Jurkat, Clone E6-1 (cell line): ENCODE results near the gene ECE1.

Experiments
- DNase-seq: peaks from one replicate; pipeline ENCODE4 v3.0.0-alpha.2; 2011; ENCODE audit warnings: low read depth, low spot score
- H3K4me3 ChIP-seq: 2 replicates; pipeline ENCODE4 v1.5.1; 2011; ENCODE audit warnings: mild to moderate bottlenecking, low read length, control low read depth, moderate library complexity

ECE1 gene

DNA sequence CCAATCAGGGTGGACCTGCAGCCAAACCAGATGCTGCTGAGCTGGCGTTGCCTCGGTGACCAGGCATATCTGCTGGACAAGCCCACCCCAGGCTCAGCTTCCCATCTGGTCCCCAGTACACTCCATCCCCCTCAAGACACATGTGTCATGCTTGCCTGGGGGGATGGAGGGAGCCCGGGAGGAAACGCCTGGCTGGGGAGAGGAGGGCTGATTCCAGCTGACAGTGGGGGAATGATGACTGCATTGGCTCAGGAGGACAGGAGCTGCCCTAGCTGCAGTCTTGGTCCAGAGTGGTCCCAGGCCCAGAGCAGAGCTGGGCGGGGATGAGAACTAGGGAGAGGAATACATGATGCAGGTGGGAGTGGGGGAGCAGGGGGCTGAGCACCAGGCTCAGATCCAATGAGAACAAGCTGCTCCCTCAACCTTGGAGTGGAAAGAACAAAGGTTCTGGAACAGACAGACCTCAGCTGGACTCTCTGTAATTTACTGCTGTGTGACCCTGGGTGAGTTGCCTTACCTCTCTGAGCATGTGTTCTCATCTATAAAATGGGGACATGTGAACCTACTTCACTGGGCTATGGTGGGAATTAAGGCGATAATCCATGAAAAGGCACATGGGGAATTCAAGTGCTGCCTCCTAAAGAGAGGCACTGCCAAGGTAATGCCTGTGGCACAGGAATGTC lies 23.1 kb upstream of the ECE1 start:
- DNase-seq = no peak
- no peak overlapping the region for H3K4me3 ChIP-seq

DNA sequence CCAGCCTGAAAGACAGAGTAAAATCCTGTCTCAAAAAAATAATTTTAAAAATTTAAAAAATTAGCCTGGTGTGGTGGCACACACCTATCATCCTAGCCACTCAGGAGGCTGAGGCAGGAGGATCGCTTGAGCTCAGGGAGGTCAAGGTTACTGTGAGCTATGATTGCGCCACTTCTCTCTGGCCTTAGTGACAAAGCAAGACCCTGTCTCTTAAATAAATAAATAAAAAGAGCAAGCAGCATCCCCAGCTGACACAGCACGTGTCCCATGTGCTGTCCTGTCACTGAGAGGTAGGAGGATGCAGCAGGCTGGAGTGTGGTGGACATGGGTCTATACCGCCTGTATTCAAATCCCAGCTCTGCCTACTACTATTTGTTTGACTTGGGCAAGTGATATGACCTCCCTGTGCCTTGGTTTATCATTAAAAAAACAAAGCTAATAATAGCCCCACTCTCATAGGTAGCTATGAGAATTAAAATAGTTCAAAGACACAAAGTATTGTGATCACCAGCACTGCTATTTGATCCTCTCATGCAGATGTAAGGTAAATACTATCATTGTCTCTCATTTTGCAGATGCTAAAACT lies 22.2 kb upstream of the ECE1 start:
- no peak overlapping the region for H3K4me3 ChIP-seq
- no peak for DNase-seq

DNA sequence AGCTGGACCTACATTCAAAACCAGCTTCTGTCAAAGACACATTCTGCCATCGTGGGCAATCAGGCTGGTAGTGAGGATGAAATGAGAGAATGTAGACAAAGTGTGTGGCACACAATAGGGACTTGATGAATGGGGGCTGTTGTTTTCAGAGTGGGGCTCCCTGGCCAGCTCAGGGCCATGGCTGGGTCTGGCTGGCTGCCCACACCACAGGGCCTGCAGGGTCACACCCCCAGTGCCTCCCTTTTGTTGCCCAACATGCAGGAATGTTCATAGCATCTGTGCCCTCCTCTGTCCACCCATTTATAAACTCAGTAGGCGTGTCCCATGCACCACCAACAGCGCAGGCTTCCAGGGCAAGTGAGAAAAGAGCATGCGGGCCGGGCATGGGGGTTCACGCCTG lies 20.8 kb upstream of the ECE1 start:
- DNase-seq = no peak
- no peak overlapping the region for H3K4me3 ChIP-seq

DNA sequence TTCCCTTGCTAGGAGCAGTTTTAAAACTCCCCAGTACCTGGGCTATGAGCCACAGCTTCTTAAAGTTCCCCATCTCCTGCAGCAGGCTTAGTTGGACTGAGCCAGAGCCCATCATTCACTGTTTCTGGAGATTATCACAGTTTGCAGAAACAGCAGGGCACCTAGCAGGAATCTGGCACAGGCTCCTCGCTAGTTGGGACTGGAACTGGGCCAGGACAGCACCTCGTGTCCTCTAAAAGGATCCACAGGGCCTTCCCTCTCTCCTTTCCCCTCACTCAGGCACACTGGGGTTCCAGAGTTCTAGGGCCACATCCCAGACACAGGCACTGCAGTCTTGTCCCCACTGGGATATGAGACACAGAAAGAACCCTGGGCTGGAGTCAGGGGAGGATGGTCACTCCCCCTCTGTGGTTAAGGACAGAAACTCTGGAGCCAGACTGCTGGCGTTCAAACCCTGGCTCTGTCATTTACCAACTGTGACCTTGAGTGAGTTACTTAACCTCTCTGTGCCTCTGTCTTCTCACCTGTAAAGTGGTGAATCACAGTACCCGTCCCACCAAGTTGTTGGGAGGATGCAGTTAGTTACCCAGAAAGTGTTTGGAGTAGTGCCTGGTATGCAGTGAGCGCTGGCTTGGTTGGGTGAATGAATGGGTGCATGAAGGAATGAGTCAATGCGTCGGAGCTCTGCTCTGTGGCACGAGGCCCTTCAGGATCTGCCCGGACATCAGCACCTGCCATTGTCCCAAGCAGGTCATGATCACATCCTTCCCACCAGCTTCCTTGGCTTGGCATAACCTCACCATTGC lies 18.8 kb upstream of the ECE1 start:
- no peak overlapping the region for H3K4me3 ChIP-seq
- DNase-seq = no peak

DNA sequence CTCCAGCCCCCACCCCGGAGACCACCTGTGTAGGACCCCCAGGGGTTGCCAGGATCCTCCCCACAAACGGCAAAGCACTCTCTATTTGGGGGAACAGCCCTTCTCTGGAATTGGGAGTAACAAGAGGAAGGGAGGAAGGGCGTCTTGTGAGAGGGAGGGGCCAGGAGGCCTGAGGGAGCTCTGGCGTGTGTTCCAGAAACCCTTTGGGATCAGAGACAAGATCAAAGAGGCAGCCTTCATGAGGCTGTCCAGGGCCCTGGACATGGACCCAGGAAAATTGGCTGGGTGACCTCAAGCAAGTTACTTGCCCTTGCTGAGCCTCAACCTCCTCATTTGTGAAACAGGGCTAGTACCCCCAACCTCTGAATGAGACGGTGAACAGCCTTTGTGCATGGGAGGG lies 18.1 kb upstream of the ECE1 start:
- H3K4me3 ChIP-seq = no peak overlapping the region
- no peak for DNase-seq

DNA sequence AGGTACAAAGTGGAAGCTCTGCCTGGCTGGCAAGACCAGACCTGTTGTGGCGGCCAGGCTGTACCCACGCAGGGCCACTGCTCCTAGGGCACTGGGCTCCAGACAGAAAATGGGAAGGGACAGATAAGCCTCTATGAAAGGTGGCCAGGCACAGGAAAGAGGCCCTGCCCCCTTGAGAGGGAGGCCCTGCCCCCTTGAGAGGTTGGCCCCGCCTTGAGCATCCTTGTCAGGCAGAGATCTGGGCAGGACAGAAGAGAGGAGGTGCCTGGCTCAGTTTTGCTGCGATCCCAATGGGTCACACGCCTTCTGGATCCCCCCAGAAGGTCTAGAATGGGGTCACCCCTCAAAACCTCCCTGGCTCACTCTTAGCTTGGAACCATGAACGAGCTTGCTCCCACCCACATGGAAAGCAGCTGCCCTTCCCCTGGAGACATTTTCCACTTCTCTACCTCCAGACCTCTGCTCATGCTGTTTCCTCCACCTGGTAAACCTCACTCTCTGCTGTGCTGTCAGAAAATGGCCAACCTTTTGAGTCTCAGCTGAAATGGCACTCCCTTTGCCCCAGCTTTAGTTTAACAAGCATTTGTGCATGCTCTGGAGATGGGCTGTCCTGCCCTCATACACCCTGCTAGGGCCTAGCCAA lies 17.5 kb upstream of the ECE1 start:
- H3K4me3 ChIP-seq = no peak overlapping the region

DNA sequence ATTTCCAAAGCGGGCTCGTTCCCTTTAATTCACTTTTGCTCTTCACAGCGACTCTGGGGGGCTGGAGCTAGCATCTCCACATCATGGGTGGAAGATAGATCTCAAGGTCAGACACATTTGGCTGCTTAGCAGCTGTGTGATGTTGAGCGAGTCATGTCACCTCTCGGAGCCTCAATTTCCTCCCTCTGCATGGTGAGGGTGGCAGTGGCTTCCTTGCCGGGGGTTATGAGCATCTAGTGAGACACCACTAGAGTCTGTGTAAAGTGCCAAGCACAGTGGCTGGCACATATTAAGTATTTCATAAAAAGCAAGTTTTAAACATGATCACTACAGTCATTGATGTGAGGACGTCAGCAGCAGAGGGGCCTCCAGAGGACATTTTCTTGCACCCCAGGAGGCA lies 16.9 kb upstream of the ECE1 start:
- no peak for DNase-seq
- no peak overlapping the region for H3K4me3 ChIP-seq

More for the DNA sequence above, 17.5 kb upstream of the ECE1 start:
- no peak for DNase-seq

DNA sequence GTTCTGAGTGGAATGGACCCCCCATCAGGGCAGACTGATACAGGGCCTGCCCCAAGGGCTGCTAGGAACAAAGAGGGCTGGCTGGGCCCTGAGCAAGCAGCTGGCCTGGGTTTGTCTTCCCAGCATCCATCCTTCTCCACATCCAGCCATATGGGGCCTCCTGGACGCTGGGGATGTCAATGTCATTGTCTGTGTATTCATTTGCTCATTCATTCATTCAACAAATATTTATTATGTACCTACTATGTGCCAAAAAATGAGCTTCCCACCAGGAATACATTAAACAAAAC lies 15.6 kb upstream of the ECE1 start:
- no peak overlapping the region for H3K4me3 ChIP-seq
- no peak for DNase-seq

DNA sequence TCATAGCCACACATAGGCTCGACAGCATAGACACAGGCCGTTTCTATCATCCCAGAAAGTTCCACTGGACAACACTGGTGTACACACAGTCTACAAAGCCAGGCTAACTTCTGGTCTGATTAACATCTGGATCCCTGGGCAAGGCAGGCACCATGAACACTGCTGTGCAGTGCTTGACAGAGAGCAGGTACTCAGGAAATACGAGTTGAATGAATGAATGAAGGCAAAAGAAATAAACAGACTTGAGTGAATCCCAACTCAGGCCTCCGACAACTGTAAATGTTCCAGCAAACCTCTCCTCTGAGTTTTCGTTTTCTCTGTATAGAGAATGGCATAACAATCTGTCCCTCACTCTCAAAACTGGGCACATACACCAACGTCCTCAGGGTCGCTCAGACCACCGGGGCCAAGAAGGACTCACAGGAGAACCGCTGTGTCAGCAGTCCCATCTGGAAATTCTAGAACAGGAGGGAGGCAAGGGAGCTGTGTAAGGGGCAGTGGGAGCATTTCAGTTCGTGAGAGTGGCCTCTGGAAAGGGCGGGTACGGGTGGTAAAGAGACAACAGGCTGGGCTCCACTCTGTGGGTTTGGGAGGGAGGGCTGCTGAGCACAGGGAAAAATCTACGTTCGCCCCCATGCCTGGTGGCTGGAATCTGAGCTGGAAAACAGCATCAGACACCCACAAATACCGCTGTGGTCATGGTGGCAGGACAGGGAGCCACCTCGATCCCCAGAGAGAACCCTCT lies 15.1 kb upstream of the ECE1 start:
- DNase-seq = no peak
- H3K4me3 ChIP-seq = no peak overlapping the region

DNA sequence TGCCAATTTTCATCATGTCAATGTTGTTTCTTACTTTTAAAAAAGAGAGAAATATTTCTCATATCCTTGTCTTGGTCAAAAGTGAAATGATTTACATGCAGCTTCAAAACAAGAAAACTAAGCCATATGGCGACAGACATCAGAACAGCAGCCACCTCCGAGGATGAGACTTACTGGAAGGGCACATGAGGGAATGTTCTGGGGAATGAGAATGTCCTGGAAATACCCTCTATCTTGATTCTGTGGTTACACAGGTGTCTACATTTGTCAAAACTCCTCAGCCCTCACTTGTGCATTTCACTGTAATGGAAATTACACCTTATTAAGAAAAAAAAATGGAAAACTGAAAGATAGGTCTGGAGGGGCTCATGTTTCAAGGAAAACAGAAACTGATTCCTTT lies 14.2 kb upstream of the ECE1 start:
- DNase-seq = no peak
- H3K4me3 ChIP-seq = no peak overlapping the region

DNA sequence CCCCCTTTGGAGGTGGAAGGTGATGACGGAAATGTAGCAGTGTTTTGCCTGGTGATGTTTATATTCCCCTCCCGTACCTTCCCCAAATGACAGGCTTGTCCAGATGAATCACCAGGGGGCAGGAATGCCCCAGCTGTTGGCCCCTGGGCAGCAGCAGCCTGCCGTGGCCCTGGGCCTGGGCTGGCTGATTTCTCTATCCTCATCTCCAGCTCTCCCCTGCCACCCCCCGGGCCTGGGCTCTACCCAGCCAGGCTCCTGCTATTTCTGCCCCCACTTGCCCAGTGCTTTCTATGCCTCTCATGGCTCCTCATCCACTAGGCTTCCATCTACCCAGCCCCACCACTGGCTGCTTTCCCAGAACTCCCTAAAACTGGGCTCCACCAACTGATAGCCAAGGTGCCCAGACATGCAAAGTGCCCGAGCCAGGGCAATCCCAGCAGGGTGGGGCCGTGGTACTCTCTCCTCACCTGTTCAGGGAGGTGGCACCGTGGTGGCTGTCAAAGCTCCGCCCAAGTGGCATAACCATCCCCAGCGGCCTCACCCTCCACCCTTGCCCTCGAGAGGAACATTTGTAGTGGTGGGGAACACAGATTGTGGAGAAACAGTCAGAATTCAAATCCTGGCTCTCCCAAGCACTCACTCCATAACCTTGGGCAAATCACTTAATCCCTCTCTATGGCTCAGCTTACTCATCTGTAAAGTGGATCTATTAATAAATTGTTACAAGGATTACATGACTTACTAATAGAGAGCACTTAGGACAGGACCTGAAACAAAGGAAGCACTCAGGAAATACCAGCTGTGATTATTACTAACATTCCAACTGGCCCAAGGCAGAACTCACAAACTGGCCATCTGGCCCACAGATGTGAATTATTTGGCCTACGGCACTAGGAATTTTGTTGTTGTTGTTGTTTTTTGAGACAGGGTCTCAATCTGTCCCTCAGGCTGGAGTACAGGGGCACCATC lies 12.8 kb upstream of the ECE1 start:
- DNase-seq = no peak
- H3K4me3 ChIP-seq = no peak overlapping the region

DNA sequence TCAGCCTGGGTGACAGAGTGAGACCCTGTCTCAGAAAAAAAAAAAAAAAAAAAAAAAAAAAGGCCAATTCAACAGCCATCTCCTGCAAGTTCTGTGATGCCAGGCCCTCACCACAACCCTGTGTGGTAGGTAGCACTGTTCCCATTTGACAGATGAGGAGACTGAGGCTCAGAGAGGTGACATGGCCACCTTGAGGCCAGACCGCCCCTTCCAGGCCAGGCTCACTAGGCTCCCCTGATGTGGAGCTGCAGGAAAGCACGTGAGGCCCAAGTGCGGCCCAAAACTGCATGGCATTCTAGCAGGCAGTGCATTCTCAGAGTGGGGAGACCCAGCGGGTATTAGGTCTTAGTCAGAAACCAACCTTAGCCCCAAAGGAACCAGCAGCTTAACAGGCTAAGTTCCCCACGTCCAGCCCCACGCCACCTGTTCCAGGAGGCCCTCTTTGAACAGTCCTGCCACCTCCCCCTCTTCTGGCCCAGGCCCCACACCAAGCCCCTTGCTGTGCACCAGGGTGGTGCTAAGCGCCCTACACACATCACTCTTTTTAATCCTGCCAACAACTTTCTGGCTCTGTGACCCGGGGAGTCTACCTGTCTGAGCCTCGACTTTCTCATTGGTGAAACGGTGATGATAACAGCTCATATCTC lies 11.7 kb upstream of the ECE1 start:
- DNase-seq = no peak

DNA sequence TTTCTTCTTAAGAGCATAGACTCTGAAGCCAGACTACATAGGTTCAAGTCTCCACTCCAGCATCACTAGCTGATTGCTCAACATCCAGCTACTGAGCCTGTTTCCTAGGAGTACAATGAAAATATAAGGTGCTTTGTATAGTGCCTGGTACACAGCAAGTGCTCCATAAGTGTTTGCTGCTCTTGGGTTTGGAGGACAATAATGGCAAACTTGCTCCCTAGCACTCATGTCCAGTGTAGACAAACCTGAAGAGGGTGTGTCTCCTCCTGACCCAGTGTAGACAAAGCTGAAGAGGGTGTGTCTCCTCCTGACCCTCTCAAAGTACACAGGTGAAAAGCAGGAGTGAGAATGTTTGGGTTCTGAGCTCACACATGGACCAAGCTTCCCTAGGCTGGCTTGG lies 10.5 kb upstream of the ECE1 start:
- no peak overlapping the region for H3K4me3 ChIP-seq
- no peak for DNase-seq

More for the DNA sequence above, 11.7 kb upstream of the ECE1 start:
- no peak overlapping the region for H3K4me3 ChIP-seq

DNA sequence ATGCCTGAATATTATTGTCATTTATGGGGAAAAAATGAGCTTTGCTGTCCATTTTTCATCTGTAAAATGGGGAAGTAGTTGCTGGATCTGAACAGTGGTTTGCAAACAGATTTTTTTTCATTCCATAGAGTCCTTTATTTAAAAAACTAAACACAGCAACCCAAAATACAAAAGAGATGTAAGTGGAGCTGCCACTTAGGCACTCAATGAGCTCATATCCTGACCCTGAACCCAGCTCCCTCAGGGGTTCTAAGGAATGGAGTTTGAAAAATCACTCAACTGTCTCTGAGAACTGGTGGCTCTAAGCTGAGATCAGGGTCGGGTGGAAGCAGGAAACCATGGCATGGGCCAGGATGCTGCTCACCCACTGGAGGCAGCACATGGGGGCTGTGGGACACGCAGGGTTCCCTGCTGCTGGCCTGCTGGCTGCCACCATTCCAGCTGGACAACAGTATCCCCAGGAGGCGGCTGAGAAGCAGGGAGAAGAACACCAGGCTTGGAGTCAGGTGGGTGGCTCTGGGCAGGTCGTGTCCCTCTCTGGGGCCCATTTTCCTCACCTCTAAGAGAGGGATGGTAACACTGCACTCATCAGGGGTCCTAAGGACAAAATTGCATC lies 9.6 kb upstream of the ECE1 start:
- DNase-seq = no peak
- H3K4me3 ChIP-seq = no peak overlapping the region

DNA sequence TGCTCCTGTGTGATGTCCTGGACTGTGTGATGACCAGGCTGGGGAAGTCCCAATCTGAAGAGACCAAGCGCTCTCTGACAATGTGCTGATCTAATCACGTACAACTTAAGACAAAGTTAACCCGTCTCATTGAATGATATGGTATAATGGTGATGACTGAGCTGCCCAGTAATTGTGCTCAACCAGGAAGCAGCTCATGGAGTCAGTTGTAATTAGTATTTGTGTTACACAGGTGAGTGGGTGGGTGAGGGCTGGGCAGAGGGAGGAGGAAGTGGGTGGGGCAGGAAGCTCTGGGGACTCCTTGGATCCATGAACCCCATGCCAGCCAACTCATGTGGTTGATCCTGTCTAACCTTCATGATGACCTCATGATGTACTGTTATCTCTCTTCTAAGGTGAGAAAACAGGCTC lies 8.7 kb upstream of the ECE1 start:
- DNase-seq = no peak
- H3K4me3 ChIP-seq = no peak overlapping the region

DNA sequence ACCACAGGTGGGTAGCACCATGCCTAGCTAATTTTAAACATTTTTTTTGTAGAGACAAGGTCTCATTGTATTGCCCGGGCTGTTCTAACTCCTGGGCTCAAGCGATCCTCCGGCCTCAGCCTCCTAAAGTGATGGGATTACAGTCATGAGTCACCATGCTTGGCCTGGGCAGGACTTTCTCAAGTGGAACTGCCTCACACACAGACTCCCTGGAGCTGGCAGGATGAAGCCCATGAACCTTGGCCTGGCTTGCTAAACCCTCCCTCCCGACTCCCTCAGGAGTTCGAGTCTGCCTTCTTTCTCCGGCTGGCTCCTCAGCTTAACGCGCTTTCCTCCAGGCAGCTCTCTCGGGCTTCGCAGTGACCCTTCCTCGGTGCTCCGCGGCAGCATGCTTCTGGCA lies 7.7 kb upstream of the ECE1 start:
- H3K4me3 ChIP-seq = no peak overlapping the region
- DNase-seq = no peak

DNA sequence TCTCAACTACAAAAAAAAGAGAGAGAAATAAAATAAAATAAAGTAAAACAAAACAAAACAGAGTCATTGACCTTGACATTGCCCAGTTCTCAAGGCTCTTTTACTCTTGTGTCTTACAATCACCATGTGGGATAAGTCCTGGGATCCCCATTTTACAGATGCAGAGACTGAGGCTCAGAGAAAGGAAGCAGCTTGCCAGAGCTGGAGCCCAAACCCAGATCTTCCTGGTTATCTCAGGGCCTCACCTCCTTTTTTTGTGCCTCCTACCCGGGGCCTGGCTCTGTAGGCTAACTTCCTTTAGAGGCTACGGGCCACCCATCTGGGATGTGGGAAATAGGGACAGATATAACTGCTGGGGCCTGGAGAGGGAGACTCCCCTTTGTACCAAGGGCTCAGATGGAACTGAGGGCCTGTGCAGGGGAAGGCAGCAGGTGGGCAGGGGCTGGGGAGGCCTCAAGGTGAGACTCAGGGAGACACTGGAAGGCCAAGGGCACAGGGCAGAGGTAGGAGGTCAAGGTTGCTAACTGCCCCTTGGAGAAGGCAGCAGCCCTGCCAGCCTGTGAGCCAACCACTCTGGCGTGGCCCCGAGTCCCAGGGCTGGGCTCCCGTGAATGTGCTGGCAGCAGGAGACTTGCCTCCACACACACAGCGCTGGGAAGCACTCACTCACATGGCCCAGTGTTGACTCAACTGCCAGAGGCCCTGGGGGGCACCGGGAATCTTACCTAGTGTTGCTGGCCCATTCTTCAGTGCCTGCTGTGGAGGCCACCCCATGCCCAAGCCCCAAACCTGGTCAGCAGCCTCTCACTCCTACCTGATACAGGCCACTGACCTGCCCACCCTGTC lies 6.5 kb upstream of the ECE1 start:
- no peak overlapping the region for H3K4me3 ChIP-seq
- DNase-seq = no peak
